OCI-LY7 (cell line): ENCODE results near the gene BCAS4.

Experiments used
- EZH2phosphoT487 ChIP-seq: fragments of 200-600 bp; sonication (generic); IDR thresholded peaks from 2 replicates; pipeline ENCODE4 v1.6.1; 2018; ENCODE audit warnings: low read depth, borderline replicate concordance, mild to moderate bottlenecking, mixed run types, antibody characterized with exemption, low read length, moderate library complexity, mixed read lengths
- TF ChIP-seq, protein P1 (sequence below): fragments of 200-600 bp; sonication (generic); conservative IDR thresholded peaks from 2 replicates; pipeline ENCODE4 v1.5.1; 2014; ENCODE audit warnings: mild to moderate bottlenecking, antibody characterized with exemption, low read length, moderate library complexity, mixed read lengths

DNA sequence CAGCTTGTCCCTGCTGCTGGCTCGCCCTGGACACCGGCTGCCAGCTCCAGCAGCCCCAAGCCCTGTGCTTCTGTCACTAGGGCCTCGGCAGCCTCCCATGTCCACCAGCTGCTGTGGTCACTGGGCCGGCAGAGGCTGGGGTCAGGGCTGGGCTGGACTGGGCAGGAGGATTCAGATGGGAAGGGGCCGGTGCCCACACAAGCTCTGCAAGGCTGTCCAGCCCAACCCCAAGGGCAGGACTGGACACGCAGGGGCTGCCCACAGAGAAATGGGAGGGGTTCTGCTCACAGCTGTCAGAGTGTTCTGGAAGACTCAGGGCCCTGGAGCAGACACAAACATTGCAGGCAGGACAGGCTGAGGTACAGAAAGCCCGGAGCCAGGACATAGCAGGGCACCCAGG, 70.7 kb downstream of the BCAS4 start:
- TF ChIP-seq, protein P1, sequence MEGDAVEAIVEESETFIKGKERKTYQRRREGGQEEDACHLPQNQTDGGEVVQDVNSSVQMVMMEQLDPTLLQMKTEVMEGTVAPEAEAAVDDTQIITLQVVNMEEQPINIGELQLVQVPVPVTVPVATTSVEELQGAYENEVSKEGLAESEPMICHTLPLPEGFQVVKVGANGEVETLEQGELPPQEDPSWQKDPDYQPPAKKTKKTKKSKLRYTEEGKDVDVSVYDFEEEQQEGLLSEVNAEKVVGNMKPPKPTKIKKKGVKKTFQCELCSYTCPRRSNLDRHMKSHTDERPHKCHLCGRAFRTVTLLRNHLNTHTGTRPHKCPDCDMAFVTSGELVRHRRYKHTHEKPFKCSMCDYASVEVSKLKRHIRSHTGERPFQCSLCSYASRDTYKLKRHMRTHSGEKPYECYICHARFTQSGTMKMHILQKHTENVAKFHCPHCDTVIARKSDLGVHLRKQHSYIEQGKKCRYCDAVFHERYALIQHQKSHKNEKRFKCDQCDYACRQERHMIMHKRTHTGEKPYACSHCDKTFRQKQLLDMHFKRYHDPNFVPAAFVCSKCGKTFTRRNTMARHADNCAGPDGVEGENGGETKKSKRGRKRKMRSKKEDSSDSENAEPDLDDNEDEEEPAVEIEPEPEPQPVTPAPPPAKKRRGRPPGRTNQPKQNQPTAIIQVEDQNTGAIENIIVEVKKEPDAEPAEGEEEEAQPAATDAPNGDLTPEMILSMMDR: no peak
- TF ChIP-seq EZH2phosphoT487: no peak
